ENCODE data around the gene ABTB2.

GRCh38 chr11:34379079-34379478, 21.3 kb upstream of the ABTB2 start:
- TF ChIP-seq POLR2A (IDR thresholded peaks at IDR 0.05) = no peak
- no peak for TF ChIP-seq CTCF (IDR thresholded peaks at IDR 0.05)

Measured in Peyer's patch (tissue), 4 donors.